Lower lobe of right lung (tissue), 2 donors: ENCODE measurements around the gene COL23A1. TPM values are rescaled to one million over a fixed set of nuclear protein-coding genes. Genes with fewer than 3 reads are reported as not detected.
"Not testable (repeated sequence)": the region's sequence is repeated elsewhere in the genome, so short reads cannot be mapped to it uniquely, and the experiment has no call there.

Experiments
- ATAC-seq, 2 donors: fragments of 200-7000 bp; cut with Tn5 transposase; one replicate each; pipeline ENCODE4 v1.9.1; 2020 to 2022; ENCODE audit warnings: mild to moderate bottlenecking in 2 of 2, moderate library complexity in 2 of 2
- DNase-seq: peaks from one replicate; pipeline ENCODE4 v3.0.0-alpha.2; 2020
- H3K27ac ChIP-seq: fragments of 200-600 bp; one replicate; pipeline ENCODE4 v1.8.0; 2022
- H3K27me3 ChIP-seq: fragments of 200-600 bp; one replicate; pipeline ENCODE4 v1.8.0; 2022; ENCODE audit warnings: low read depth
- H3K36me3 ChIP-seq: fragments of 200-600 bp; one replicate; pipeline ENCODE4 v1.8.0; 2022; ENCODE audit warnings: mild to moderate bottlenecking
- H3K4me1 ChIP-seq: fragments of 200-600 bp; one replicate; pipeline ENCODE4 v1.8.0; 2022
- H3K4me3 ChIP-seq: fragments of 200-600 bp; one replicate; pipeline ENCODE4 v1.8.0; 2022; ENCODE audit warnings: mild to moderate bottlenecking
- H3K9me3 ChIP-seq: fragments of 200-600 bp; one replicate; pipeline ENCODE4 v1.8.0; 2022
- intact Hi-C: fragments of 100-400 bp; cut with DNase I; formaldehyde crosslinking; loops from one replicate; pipeline ENCODE4 v1.11.0; 2022
- total RNA-seq: library from RNA; stranded (reverse); fragmentation: NEBNext Ultra II Directional; extraction: Animal tissue kit (Norgen Biotek cat#: 25700); gene quantifications from one replicate; pipeline ENCODE4 v1.2.1, GENCODE V29; 2021
- TF ChIP-seq, protein P1 (sequence below): fragments of 200-600 bp; IDR thresholded peaks from one replicate; pipeline ENCODE4 v1.8.0; 2022; ENCODE audit warnings: antibody characterized with exemption, mild to moderate bottlenecking
- donor health status: DM: no; HTN: yes; CAD: no; lungs with severe emphysema.

Gene COL23A1
- total RNA-seq, 1 donor from 2014 or later, result 1.2 TPM

DNA sequence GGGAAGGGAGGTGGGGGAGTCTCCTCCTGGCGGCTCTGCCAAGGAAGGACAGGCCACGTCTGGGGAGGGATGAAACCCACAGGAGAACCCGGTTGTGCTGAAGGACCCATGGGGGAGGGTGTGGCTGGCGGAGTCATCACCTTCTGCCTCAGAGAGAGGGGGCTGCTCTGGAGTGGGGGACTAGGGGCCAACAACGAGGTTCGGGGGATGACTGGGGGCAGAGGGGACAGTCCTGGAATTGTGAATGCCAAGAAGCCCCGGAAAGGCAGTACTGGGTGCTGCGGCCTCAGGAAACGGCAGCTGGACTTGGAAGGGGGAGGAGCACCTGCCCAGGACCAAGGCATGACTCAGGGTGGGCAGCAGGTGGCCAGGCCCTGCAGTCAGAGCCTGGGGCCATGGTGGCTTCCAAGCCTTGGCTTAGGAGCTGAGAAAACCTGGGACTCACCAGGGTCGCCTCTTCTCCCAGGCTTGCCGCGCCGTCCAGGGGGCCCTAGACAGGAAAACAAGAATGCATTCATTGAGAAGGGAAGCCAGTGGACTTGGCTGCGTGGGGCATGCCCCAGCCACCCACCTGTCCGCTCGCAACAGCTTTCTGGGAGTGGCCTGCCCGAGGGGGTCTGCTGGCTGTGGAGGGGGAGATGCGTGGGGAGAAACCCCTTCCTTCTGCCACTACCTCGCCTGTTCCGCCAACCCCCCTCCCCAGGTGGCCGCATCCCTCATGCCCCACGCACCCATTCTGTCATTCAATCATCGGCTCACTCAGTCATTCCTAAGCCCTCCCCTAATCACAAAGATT lies 283.6 kb downstream of the COL23A1 start:
- Histone ChIP-seq H3K4me1 (no peaks in the 10 kb centered on the region), H3K4me3 (no peak overlapping the region), H3K27ac (no peak overlapping the region), H3K27me3 (no peaks in the 10 kb centered on the region), H3K36me3 (no peaks in the 10 kb centered on the region), H3K9me3 (no peaks in the 10 kb centered on the region)
- DNase-seq (peak; percentile 28), ATAC-seq (no peak)
- intact Hi-C loops, result no loop called here
- TF ChIP-seq, protein P1, sequence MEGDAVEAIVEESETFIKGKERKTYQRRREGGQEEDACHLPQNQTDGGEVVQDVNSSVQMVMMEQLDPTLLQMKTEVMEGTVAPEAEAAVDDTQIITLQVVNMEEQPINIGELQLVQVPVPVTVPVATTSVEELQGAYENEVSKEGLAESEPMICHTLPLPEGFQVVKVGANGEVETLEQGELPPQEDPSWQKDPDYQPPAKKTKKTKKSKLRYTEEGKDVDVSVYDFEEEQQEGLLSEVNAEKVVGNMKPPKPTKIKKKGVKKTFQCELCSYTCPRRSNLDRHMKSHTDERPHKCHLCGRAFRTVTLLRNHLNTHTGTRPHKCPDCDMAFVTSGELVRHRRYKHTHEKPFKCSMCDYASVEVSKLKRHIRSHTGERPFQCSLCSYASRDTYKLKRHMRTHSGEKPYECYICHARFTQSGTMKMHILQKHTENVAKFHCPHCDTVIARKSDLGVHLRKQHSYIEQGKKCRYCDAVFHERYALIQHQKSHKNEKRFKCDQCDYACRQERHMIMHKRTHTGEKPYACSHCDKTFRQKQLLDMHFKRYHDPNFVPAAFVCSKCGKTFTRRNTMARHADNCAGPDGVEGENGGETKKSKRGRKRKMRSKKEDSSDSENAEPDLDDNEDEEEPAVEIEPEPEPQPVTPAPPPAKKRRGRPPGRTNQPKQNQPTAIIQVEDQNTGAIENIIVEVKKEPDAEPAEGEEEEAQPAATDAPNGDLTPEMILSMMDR, result no peak

DNA sequence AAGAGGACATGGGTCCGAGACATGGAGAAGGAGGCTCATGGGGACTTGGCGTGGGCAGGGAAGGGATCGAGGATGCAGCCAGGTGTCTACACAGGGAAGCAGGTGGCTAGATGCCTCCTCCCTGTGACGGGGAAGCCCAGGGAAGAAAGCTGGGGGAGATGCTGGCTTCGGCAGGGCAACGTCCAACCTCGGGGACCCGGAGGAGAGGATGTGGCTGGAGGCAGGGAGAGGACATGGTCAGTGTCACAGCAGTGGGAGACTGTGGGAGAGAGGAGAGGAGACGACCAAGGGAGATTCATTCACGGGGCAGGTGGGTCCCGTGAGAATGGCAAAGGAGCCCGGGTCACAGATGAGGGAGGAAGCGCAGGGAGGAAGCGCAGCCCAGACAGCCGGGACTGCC lies 284.4 kb downstream of the COL23A1 start:
- no peak for ATAC-seq
- Histone ChIP-seq H3K27ac (no peak overlapping the region), H3K4me3 (no peak overlapping the region), H3K36me3 (no peaks in the 10 kb centered on the region), H3K9me3 (no peaks in the 10 kb centered on the region), H3K27me3 (no peaks in the 10 kb centered on the region), H3K4me1 (no peaks in the 10 kb centered on the region)
- intact Hi-C loops, result no loop called here
- TF ChIP-seq, protein P1, result no peak
- peak; percentile 12 for DNase-seq

DNA sequence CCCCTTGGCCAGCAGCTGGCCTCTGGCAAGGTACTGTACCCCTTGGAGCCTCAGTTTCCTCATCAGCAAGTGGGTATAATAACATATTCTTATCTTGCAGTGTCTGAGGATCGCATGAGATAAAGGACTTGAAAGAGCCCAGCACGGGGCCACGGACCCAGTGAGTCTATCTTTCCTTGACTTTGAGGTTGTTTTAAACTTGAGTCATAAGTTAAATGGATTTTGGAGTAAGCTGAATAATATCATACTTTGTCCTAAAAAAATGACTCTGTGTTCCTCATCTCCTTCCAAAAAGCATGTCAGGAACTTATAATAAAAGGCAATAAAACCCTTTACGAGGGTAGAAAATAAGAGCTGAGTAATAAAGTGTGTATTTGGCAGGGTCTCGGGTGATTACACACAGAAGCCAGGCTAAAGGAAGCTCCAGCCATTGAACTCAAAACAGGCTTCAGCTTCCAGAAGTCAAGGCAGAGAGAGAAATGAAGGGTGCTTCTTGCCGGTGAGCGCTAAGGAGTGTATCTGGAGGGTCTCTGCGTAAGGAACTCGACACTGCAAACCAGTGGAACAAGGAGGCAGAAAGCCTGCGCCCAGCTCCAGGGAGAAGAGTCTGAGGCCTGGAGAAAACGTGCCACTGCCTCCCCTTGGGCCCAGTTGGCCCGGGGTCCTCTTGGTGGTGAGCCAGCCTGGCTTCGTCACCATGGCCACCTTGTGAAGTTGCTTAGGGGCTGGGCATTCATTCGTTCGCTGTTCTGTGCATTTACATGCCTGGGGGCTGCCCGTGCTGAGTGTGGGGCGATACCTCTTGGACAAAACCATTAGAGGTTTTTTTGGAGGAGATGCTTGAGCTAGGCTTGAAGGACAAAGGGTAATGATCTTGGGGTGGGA lies 285.2 kb downstream of the COL23A1 start:
- TF ChIP-seq, protein P1, result no peak
- no peak overlapping the region for H3K27ac ChIP-seq
- H3K4me1 ChIP-seq, result no peaks in the 10 kb centered on the region
- H3K4me3 ChIP-seq, result no peak overlapping the region
- ATAC-seq (no peak), DNase-seq (peak; percentile 22)
- H3K27me3 ChIP-seq, result no peaks in the 10 kb centered on the region
- H3K9me3 ChIP-seq, result no peaks in the 10 kb centered on the region
- H3K36me3 ChIP-seq, result no peaks in the 10 kb centered on the region
- intact Hi-C loops, result no loop called here

DNA sequence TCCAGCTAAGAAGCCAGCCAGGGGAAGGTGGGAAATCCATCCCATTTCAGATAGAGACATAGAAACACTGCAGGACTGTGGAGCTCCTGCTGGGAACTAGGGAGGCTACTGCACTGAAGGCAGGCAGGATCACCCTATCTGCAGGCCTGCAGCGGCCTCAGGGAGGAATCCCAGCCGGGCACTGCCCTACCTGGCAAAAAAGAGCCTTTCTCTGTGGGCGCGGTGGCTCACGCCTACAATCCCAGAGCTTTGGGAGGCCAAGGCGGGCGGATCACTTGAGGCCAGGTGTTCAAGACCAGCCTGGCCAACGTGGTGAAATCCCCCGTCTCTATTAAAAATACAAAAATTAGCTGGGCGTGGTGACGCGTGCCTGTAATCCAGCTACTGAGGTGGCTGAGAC lies 286.2 kb downstream of the COL23A1 start:
- intact Hi-C loops, result no loop called here
- ATAC-seq, result no peak
- H3K9me3 ChIP-seq, result no peaks in the 10 kb centered on the region
- no peaks in the 10 kb centered on the region for H3K27me3 ChIP-seq
- no peaks in the 10 kb centered on the region for H3K36me3 ChIP-seq
- DNase-seq, result peak; percentile 19
- H3K4me3 ChIP-seq, result no peak overlapping the region
- no peaks in the 10 kb centered on the region for H3K4me1 ChIP-seq
- no peak overlapping the region for H3K27ac ChIP-seq
- TF ChIP-seq, protein P1, result no peak

DNA sequence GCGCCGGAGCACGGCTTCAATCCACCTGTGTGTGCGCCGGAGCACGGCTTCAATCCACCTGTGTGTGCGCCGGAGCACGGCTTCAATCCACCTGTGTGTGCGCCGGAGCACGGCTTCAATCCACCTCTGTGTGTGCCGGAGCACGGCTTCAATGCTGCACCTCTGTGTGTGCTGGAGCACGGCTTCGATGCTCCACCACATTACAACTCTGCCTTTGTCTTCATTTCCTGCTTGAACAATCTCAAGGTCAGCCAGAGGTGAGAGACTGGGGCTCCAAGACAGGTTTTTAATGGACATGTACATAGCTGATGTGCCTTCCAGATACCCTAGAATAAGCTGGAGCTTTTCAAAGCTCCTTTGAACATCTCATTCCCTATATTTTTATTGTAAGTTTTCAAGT lies 287.9 kb downstream of the COL23A1 start:
- H3K27ac ChIP-seq, DNase-seq, intact Hi-C loops, H3K27me3 ChIP-seq, H3K4me1 ChIP-seq, ATAC-seq, H3K4me3 ChIP-seq, H3K9me3 ChIP-seq, H3K36me3 ChIP-seq: not testable (repeated sequence)

DNA sequence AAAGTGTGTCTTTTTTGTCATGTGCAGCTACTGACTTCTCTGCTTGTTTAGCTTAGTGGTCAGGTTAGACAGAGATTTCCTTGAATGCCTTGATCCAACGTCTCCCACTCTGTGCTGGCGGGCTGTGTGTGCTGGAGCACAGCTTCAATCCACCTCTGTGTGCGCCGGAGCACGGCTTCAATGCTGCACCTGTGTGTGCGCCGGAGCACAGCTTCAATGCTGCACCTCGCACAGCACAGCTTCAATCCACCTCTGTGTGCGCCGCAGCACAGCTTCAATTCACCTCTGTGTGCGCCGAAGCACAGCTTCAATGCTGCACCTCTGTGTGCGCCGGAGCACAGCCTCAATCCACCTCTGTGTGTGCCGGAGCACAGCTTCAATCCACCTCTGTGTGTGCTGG lies 288.6 kb downstream of the COL23A1 start:
- Histone ChIP-seq H3K27me3 (no peaks in the 10 kb centered on the region), H3K27ac (no peak overlapping the region), H3K4me3 (no peak overlapping the region), H3K9me3 (no peaks in the 10 kb centered on the region), H3K4me1 (no peaks in the 10 kb centered on the region), H3K36me3 (no peaks in the 10 kb centered on the region)
- ATAC-seq, result no peak
- intact Hi-C loops, result no loop called here
- peak; percentile 28 for DNase-seq
- TF ChIP-seq, protein P1, result no peak
